GM20000 (cell line): ENCODE data around the gene SDCCAG8.

Source experiments
- DNase-seq: peaks from one replicate; pipeline ENCODE4 v3.0.0; 2012; ENCODE audit warnings: low spot score
- TF ChIP-seq, protein P1 (sequence below): IDR thresholded peaks from 2 replicates; pipeline ENCODE4 v1.5.1; 2012; ENCODE audit warnings: mild to moderate bottlenecking, control low read depth; ENCODE audit errors: extremely low read depth, missing control alignments

SDCCAG8 gene

DNA sequence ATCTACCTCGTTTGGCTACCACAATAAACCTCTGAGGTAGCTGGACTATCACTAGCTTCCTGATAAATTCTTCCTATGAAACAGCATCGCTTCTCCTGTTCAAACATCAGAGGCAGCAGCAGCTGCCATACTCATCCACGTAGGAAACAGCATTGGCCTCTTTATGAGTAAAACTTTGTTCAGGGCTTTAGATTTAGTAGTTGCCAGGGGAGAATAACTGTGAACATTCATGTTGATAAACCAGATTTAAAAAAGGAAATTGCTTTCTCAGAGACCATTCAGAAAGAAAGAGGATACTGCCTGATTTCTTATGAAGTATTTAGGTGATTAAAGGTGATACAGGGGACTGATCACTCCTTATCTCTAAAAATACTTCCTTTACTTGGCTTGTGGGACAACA lies 7.9 kb upstream of the SDCCAG8 start:
- no peak for DNase-seq
- TF ChIP-seq, protein P1, sequence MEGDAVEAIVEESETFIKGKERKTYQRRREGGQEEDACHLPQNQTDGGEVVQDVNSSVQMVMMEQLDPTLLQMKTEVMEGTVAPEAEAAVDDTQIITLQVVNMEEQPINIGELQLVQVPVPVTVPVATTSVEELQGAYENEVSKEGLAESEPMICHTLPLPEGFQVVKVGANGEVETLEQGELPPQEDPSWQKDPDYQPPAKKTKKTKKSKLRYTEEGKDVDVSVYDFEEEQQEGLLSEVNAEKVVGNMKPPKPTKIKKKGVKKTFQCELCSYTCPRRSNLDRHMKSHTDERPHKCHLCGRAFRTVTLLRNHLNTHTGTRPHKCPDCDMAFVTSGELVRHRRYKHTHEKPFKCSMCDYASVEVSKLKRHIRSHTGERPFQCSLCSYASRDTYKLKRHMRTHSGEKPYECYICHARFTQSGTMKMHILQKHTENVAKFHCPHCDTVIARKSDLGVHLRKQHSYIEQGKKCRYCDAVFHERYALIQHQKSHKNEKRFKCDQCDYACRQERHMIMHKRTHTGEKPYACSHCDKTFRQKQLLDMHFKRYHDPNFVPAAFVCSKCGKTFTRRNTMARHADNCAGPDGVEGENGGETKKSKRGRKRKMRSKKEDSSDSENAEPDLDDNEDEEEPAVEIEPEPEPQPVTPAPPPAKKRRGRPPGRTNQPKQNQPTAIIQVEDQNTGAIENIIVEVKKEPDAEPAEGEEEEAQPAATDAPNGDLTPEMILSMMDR: no peak

DNA sequence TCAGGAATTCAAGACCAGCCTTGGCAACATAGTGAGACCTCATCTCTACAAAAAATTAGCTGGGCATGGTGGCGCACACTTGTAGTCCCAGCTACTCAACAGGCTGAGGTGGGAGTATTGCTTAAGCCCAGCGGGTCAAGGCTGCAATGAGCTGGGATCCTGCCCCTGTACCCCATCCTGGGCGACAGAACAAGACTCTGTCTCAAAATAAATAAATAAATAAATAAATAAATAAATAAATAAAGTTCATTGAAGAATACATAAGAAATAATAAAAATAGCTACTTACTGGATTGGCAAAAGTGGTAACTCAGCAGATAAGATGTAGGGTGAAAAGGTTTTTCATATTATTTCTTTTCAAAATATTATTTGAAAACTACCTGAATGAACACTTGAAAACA lies 6.6 kb upstream of the SDCCAG8 start:
- no peak for DNase-seq
- TF ChIP-seq, protein P1: no peak

DNA sequence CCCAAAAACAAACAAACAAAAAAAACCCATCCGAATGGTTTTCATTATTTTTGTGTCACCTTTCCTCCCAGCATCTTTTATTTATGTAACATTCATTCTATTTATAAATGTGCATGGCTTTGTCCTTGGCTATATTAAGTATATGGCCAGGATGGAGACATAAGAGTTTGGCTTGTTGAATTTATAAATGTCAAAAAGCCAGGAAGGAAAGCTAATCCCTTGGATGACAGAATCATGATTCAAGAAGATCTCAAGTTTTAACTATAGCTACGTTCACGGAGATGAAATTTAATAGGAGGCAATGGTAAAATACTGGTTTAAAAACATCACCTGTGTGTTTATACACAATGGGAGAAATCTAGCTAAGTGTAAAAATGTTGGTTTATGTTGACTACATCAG lies 5.7 kb upstream of the SDCCAG8 start:
- no peak for DNase-seq
- TF ChIP-seq, protein P1: no peak

DNA sequence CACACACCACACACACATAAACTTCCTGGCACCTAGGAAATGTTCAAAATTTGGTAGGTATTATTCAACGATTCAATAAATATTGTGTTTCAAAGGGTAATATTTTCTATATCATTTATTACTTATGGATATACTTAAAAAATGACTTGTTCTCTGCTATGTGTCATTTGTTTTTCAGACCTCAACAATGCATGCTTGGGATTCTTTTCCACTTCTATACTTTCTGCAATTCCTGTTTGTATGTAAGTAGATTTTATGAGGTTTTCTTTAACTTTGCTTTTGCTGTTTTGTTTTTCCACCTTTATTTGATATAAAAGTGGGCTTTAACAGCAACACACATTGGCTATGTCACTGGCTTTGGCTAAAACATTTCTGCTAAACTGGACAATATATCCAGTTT lies 4.3 kb upstream of the SDCCAG8 start:
- no peak for DNase-seq

DNA sequence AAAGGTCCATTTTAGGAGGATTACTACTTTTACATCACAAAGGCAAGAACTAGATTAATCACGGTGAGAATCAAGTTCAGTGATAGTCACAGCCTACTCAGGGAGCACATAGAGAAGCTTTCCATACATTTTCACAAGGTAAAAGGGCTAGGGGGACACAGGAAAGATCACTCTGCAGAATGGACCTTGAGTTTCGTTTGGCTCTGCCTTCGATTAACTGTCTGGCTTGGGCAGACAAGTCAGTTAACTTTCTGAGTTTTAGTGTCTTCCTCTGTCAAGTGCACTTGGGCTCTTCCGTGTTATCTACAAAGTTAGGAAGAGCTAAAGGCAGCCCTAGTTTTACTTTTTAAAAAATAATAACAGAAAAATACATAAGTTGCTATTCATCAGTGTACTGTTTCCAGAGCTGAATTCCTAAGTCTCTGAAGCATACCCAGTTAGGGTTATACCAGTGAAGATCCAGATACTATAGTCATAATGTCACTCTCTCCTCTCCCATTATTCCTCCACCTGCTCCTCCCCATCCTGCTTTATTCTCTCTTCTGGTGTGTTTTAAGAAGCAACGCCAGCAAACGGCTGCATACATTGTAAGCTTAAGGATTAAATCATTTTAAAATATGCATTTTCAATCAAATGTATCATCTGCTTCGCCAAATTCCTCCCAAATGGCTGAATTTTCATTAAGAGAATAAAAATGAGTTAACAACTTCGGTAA lies 2.5 kb upstream of the SDCCAG8 start:
- TF ChIP-seq, protein P1: no peak

More for the DNA sequence above, 4.3 kb upstream of the SDCCAG8 start:
- TF ChIP-seq, protein P1: no peak

DNA sequence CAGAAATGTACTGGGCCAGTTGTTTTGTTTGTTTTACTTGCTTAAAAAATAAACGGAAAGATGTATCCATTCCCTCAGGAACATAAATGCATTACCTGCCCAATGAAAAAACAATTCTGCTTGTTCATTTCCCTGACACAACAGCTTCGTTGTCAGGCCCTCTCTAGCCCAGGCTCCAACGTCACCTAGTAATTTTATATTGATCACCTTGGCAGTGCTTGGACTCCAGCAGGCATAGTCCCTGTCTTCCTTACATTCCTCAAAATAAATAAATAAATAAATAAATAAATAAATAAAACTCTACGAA lies 2.0 kb upstream of the SDCCAG8 start:
- TF ChIP-seq, protein P1: no peak

More for the DNA sequence above, 2.5 kb upstream of the SDCCAG8 start:
- DNase-seq: no peak

DNA sequence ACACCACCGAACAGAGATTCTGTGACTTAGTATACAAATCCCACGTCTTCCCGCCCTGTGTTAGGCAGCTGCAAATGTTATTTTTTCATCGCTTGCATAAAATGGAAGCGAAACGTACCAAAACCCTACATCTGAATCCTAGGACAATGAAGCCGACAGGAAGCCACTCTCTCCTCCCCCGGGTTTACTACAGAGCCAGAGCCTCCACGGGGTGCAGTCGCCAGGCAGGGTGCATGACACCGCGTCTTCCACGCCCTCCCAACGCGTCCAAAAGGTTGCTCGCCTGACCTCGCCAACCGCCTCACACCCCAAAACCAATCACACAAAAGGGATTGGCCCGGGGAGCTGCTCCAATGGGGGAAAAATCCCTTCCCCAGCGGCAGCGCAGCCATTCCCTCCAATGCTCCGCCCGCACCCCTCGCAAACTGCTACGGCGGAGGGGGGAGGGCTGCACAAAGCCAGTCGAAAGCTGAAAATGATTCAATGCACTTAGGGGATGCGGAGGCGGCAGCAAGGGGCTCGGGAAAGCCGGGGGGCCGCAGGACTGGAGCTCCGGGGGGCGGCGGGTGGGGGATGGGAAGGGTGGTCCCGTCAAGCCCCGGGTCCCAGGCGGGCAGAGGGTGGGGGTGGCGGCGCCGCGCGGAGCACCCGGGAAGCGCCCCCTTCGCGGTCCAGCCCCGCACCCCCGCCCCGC lies 1.5 kb upstream of the SDCCAG8 start:
- TF ChIP-seq, protein P1: no peak
- peak; percentile 59 for DNase-seq

More for the DNA sequence above, 2.0 kb upstream of the SDCCAG8 start:
- no peak for DNase-seq
